GM19238 (cell line): ENCODE measurements around the gene S100PBP.
"Not testable (repeated sequence)": the region's sequence is repeated elsewhere in the genome, so short reads cannot be mapped to it uniquely, and the experiment has no call there.

Source experiments
- DNase-seq: peaks from one replicate; pipeline ENCODE4 v3.0.0; 2011; ENCODE audit warnings: low spot score; ENCODE audit not compliant: insufficient read length

S100PBP gene

DNA sequence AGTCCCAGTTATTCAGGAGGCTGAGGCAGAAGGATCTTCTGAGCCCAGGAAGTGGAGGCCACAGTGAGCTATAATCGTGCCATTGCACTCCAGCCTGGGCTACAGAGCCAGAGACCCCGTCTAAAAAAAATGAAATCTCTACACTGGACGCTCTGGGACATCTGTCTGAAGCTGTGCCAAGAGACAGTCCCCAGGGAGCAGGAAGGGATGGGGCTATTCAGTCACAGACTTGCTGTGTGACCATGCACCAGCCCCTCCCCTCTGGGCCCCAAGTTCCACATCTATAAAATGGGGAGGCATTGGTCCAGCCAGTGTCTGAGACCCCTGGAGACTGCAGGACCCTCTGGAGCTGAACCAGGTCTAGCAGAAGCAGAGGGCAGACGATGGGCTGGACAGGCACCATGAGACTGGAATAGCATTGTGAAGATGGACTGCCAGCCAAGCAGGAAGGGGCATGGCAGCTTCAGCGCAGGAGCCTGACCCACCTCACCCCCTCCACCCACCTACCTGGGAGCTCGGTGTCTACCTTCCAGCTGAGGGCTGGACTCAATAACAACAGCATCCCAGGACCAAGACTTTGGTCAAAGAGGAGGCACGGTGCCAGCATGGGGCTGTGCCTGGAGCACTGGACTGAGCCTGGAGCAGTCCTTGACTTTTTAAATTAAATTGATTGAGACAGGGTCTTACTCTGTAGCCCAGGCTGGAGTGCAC, 82.3 kb downstream of the S100PBP start:
- DNase-seq, result no peak

DNA sequence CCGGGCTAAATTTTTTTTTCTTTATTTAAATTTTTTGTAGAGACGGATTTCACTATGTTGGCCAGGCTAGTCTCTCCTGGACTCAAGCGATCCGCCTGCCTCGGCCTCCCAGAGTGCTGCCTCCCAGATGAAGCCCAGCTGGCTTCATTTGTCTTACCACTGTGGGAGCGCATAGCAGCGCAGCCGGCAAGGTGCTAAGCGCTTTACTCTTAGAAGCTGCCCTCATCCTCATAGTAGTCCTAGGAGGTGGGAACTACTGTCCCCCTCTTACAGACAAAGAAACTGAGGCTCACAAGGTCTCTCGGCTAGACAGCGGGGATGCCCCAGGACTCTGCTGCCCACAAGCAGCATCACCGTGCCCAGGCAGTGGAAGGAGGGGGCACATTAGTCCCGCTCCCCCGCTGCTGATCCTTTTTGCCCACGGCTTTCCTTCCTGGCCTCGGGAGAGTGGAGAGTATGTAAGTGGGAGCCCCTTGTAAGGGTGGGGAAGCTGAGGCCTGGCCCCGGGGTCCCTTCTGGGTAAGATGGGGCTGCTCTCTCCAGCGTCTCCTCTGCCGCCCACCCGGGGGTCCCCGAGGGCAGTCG, 83.0 kb downstream of the S100PBP start:
- no peak for DNase-seq

DNA sequence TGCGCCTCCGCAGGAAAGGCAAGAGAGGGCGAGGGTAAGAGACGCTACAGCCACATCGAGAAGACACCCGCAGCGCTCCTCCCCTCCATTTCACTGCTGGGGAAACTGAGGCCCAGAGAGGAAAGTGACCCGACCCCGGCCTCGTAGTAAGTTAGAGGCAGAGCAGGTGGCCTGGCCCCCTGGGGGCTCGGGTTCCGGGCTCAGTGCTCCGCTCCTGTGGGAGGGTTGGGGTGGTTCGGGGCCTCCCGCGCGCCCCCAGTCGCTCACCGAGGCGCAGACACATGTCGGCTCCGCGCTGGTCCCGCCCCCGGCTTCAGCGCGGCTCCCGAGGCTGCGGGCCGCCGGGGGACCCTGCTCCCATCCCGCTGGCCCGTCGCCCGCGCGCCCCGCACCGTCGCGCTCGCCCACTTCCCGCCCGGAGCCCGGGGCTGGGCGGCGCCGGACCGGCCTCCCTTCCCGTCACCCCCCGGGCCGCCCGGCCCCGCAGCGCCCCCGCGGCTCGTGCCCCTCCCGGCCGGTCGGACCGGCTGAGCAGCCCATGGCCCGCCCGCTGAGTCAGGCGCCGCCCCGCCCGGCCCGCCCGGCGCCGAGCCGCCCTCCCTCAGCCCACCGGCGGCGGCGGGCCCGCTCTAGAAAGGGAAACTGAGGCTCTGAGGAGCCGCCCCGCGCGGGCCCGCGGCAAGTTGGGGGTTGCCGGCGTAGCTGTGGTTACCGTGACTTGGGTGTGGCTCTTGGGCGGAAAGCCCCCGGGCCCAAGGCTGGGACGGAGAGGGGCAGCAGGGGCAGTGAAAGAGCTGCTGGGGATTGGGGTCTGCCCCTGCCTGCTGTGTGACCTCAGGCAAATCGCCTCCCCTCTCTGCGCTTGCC, 83.7 kb downstream of the S100PBP start, which contains the start of gene TMEM54:
TMEM54 (minus strand) TSS at position 434 of the 867 bp plus-strand sequence; CDS start at position 283, 151 bp downstream.
- DNase-seq, result no peak

DNA sequence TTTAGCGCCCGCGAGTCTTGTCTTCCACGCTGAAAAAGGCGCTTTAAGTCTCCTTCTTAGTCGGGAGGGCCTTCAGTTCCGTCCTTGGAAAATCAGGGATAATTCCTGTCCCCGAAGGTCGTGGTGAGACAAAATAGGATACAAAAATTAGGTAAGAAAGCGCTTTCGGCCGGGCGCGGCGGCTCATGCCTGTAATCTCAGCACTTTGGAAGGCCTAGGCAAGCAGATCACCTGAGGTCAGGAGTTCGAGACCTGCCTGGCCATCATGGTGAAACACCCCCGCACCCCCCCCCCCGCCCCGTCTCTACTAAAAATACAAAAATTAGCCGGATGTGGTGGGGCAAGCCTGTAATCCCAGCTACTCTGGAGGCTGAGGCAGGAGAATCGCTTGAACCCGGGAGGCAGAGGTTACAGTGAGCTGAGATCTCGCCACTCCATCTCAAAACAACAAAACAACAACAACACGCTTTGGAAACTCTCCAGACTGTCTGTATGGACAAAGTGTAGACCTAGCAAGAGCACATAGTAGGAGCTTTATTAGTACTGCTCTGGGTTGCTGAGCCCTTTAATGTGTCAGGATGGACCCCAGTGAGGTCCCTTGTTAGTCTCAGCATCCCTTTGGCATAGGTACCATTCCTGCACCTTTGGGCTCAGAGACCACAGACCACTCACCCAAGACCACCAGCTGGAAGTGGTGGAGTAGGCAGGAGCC, 84.5 kb downstream of the S100PBP start:
- no peak for DNase-seq

DNA sequence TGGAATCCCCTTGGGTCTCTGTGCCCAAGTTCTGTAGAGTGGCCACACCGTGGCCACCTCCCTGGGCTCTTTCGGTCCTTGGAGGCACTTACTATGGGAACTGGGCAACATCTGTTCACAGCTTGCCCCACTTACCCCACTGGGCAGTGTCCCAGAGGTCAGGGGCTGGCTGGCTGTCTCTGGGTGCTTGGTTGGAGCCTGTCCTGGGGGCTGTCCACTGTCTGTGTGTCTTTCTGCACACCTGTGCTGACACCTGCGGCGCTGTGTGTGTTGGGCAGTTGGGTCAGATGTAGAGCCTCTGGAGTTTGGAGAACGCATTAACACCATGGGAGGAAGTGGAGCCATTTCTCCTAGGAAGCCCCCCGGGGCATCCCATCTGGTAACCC, 85.1 kb downstream of the S100PBP start:
- no peak for DNase-seq

DNA sequence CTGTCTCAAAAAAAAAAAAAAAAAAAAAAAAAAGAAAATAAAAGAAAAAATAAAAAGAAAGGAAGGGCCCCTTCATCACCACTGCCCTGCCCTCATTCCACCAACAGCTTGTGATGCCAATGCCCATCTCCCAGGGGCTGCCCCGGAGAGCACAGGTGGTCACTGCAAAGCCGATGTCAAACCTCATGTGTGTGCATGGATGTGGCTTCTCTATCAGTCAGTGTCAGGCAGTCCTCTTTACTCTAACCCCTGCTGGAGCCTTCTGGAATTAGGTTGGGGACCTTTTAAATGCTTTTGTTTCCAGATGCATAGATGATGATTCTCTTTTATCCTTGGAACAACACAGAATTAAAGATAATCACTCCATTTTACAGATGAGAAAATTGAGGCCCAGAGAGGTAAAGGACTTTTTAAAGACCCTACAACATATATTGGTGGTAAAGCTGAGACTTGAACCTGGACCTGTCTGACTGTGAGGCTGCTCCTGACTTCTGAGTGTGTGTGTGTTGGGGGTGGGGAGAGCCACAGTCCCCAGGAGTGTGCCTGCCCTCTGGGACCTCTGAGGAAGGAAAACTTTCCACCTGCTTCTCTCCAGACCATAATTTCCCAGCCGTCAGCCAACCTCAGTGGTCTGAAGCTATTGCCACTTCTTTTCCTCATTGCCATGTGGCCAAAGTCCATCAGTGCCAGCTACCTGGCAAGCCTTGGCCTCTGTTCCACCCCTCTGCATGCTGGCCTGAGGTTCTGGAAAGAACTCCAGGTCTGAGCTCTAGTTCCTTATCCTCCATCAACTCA, 86.7 kb downstream of the S100PBP start:
- no peak for DNase-seq

DNA sequence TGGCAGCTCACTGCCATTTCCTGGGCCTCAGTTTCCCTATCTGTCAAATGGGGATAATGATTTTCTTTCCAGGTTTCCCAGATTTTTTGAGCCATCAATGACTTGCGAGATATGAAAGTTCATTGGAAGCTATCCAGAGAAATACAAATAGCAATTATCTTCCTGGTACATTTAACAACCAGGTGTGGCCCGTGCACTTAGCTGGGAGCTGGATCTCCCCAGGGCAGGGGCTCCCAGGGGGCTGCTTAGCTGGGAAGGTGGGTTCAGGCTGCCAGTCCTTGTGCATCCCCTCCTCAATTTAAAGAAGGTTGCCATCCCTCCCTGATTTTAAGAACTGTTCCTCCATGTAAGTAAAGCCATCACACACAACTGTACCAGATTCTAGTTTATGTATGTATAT, 87.3 kb downstream of the S100PBP start:
- DNase-seq, result no peak

DNA sequence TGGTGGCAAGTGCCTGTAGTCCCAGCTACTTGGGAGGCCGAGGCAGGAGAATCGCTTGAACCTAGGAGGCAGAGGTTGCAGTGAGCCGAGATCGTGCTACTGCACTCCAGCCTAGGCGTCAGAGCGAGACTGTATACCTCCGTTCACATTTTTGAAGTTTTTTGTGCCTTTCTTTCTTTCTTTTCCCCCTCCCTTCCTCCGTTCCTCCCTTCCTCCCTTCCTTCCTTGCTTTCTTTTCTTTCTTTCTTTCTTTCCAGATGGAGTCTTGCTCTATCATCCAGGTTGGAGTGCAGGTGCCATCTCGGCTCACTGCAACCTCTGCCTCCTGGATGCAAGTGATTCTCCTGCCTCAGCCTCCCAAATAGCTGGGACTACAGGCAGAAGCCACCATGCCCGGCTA, 88.1 kb downstream of the S100PBP start:
- not testable (repeated sequence) for DNase-seq

DNA sequence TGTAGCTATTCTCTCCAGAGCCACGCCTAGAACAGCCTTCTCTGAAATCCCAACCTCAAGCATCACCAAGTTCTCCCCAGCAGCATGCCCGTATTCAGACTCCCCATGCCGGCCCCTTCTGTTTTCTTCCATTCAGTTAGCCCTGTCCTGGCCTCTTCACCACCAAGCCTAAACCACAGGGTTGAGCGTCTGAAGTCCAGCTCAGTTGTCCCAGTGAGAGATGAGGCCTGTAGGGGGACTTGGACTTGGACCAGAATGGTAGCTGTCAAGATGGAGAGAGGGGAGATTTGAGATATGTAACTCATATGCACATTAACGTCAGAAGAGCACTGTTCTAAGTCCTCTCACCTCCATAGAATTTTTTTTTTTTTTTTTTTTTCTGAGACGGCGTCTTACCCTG, 89.2 kb downstream of the S100PBP start:
- DNase-seq, result no peak

DNA sequence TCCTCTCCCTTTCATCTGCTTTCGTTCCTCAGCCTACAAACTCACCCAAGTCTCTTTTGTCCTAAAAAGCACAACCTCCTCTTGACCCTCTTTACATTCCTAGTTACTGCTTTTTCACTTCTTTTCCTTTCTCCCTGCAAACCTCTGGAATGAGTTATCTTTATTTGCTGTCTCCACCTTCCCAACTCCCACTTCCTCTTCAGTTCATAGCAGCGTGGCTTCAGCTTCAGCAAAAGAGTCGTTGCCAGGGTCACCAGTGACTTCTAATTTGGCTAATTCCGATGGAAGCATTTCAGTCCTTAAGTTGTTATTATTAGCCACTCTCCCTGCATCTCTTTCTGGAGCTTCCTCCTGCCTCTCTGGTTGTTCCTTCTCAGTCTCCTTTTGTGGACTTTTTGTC, 90.0 kb downstream of the S100PBP start:
- DNase-seq, result no peak
